Measurements from ENCODE around the gene DENND4A.

DENND4A gene

GRCh38 chr15:65767895-65768294 lies 24.2 kb downstream of the DENND4A start:
- Histone ChIP-seq H3K4me2 (ENCODE audit: insufficient read depth, low read length, poor library complexity, severe bottlenecking) (no peak overlapping the region), H3K27me3 (ENCODE audit: control insufficient read depth in 3 of 3, insufficient read depth in 3 of 3, low read depth in 1 of 3, low read length in 3 of 3) (no peaks in the 10 kb centered on the region), H3K9ac (ENCODE audit: low read depth, low read length, poor library complexity) (no peak overlapping the region), H2BK5ac (ENCODE audit: low read length) (no peak overlapping the region), H3K18ac (ENCODE audit: low read length) (no peak overlapping the region), H2AFZ (ENCODE audit: low read length) (no peak overlapping the region), H2BK120ac (ENCODE audit: low read depth, low read length) (no peak overlapping the region), H2AK5ac (ENCODE audit: low read depth, low read length) (no peak overlapping the region), H3K23ac (ENCODE audit: low read depth, low read length, poor library complexity) (no peak overlapping the region), H3K9me3 (replicated peaks in 1 of 2; ENCODE audit: control insufficient read depth in 2 of 2, insufficient read depth in 1 of 2, low read depth in 1 of 2, low read length in 2 of 2) (no peaks in the 10 kb centered on the region), H2BK15ac (ENCODE audit: low read length) (no peak overlapping the region), H3K4ac (ENCODE audit: low read length) (no peak overlapping the region), H4K8ac (ENCODE audit: low read depth, low read length) (no peak overlapping the region), H3K36me3 (replicated peaks in 1 of 2; ENCODE audit: control insufficient read depth in 2 of 2, insufficient read depth in 2 of 2, low read length in 2 of 2) (no peaks in the 10 kb centered on the region), H3K79me1 (ENCODE audit: low read depth, low read length) (no peaks in the 10 kb centered on the region), H3K4me1 (ENCODE audit: control insufficient read depth in 2 of 2, insufficient read depth in 1 of 2, low read depth in 1 of 2, low read length in 2 of 2) (no peaks in the 10 kb centered on the region), H4K91ac (ENCODE audit: low read depth, low read length, poor library complexity) (no peak overlapping the region), H3K4me3 (ENCODE audit: low read length in 2 of 2) (no peak overlapping the region), H3K14ac (ENCODE audit: low read length) (no peak overlapping the region), H3K27ac (replicated peaks; ENCODE audit: low read length) (no peak overlapping the region), H2BK12ac (ENCODE audit: low read length) (no peak overlapping the region)
- no peak for DNase-seq (ENCODE audit: low spot score)
- no CpG with 5 or more reads among the region's 8 CpGs for WGBS, 2 donors (ENCODE audit: extremely low coverage in 2 of 2, insufficient read length in 2 of 2, insufficient replicate concordance in 1 of 2)

- Histone ChIP-seq H3K36me3 (replicated peaks in 1 of 2; ENCODE audit: control insufficient read depth in 2 of 2, insufficient read depth in 2 of 2, low read length in 2 of 2) (no peaks in the 10 kb centered on the region), H3K4me2 (ENCODE audit: insufficient read depth, low read length, poor library complexity, severe bottlenecking) (no peak overlapping the region), H3K23ac (ENCODE audit: low read depth, low read length, poor library complexity) (no peak overlapping the region), H3K79me1 (ENCODE audit: low read depth, low read length) (no peaks in the 10 kb centered on the region), H3K4me3 (ENCODE audit: low read length in 2 of 2) (no peak overlapping the region), H2AFZ (ENCODE audit: low read length) (no peak overlapping the region), H3K18ac (ENCODE audit: low read length) (no peak overlapping the region), H2AK5ac (ENCODE audit: low read depth, low read length) (no peak overlapping the region), H3K9me3 (replicated peaks in 1 of 2; ENCODE audit: control insufficient read depth in 2 of 2, insufficient read depth in 1 of 2, low read depth in 1 of 2, low read length in 2 of 2) (no peaks in the 10 kb centered on the region), H3K14ac (ENCODE audit: low read length) (no peak overlapping the region), H2BK15ac (ENCODE audit: low read length) (no peak overlapping the region), H2BK5ac (ENCODE audit: low read length) (no peak overlapping the region), H3K4me1 (ENCODE audit: control insufficient read depth in 2 of 2, insufficient read depth in 1 of 2, low read depth in 1 of 2, low read length in 2 of 2) (no peaks in the 10 kb centered on the region), H3K9ac (ENCODE audit: low read depth, low read length, poor library complexity) (no peak overlapping the region), H3K27me3 (ENCODE audit: control insufficient read depth in 3 of 3, insufficient read depth in 3 of 3, low read depth in 1 of 3, low read length in 3 of 3) (no peaks in the 10 kb centered on the region), H3K27ac (replicated peaks; ENCODE audit: low read length) (no peak overlapping the region), H2BK120ac (ENCODE audit: low read depth, low read length) (no peak overlapping the region), H4K8ac (ENCODE audit: low read depth, low read length) (no peak overlapping the region), H2BK12ac (ENCODE audit: low read length) (no peak overlapping the region), H3K4ac (ENCODE audit: low read length) (no peak overlapping the region), H4K91ac (ENCODE audit: low read depth, low read length, poor library complexity) (no peak overlapping the region)
- DNase-seq (ENCODE audit: low spot score): no peak
Measured at GRCh38 chr15:65767264-65767595, 24.9 kb downstream of the DENND4A start.

- WGBS, 2 donors (ENCODE audit: extremely low coverage in 2 of 2, insufficient read length in 2 of 2, insufficient replicate concordance in 1 of 2): no CpG with 5 or more reads among the region's 3 CpGs
- Histone ChIP-seq H4K91ac (ENCODE audit: low read depth, low read length, poor library complexity) (no peak overlapping the region), H3K27ac (replicated peaks; ENCODE audit: low read length) (no peak overlapping the region), H3K9ac (ENCODE audit: low read depth, low read length, poor library complexity) (no peak overlapping the region), H4K8ac (ENCODE audit: low read depth, low read length) (no peak overlapping the region), H2AK5ac (ENCODE audit: low read depth, low read length) (no peak overlapping the region), H3K27me3 (ENCODE audit: control insufficient read depth in 3 of 3, insufficient read depth in 3 of 3, low read depth in 1 of 3, low read length in 3 of 3) (no peaks in the 10 kb centered on the region), H3K4me3 (ENCODE audit: low read length in 2 of 2) (no peak overlapping the region), H3K4ac (ENCODE audit: low read length) (no peak overlapping the region), H3K14ac (ENCODE audit: low read length) (no peak overlapping the region), H3K79me1 (ENCODE audit: low read depth, low read length) (no peaks in the 10 kb centered on the region), H2BK5ac (ENCODE audit: low read length) (no peak overlapping the region), H3K36me3 (replicated peaks in 1 of 2; ENCODE audit: control insufficient read depth in 2 of 2, insufficient read depth in 2 of 2, low read length in 2 of 2) (no peaks in the 10 kb centered on the region), H2BK15ac (ENCODE audit: low read length) (no peak overlapping the region), H3K18ac (ENCODE audit: low read length) (no peak overlapping the region), H3K23ac (ENCODE audit: low read depth, low read length, poor library complexity) (no peak overlapping the region), H3K9me3 (replicated peaks in 1 of 2; ENCODE audit: control insufficient read depth in 2 of 2, insufficient read depth in 1 of 2, low read depth in 1 of 2, low read length in 2 of 2) (no peaks in the 10 kb centered on the region), H2AFZ (ENCODE audit: low read length) (no peak overlapping the region), H3K4me2 (ENCODE audit: insufficient read depth, low read length, poor library complexity, severe bottlenecking) (no peak overlapping the region), H3K4me1 (ENCODE audit: control insufficient read depth in 2 of 2, insufficient read depth in 1 of 2, low read depth in 1 of 2, low read length in 2 of 2) (no peaks in the 10 kb centered on the region), H2BK12ac (ENCODE audit: low read length) (no peak overlapping the region), H2BK120ac (ENCODE audit: low read depth, low read length) (no peak overlapping the region)
- no peak for DNase-seq (ENCODE audit: low spot score)
Measured at GRCh38 chr15:65766422-65767263, 25.4 kb downstream of the DENND4A start.

DNA sequence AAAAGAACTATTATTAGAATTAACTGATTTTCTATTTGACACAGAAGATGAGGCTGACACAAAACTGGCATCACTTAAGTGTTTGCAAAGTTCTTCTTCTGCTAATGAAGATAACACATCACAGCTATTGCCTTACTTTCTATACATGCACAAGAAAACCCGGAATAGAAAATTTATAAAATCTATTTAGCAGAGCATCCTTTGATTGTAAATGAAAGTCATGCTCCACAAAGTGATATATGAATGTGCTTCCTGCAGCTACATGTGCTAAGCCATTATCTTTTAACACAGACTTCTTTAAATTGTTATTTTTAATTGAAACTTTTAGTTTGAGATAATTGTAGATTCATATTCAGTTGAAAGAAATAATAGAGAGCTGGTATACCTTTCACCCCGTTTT lies 27.0 kb downstream of the DENND4A start:
- Histone ChIP-seq H3K18ac (ENCODE audit: low read length) (no peak overlapping the region), H2AFZ (ENCODE audit: low read length) (no peak overlapping the region), H3K4ac (ENCODE audit: low read length) (no peak overlapping the region), H3K9ac (ENCODE audit: low read depth, low read length, poor library complexity) (no peak overlapping the region), H3K4me3 (ENCODE audit: low read length in 2 of 2) (no peak overlapping the region), H3K27me3 (ENCODE audit: control insufficient read depth in 3 of 3, insufficient read depth in 3 of 3, low read depth in 1 of 3, low read length in 3 of 3) (no peaks in the 10 kb centered on the region), H3K4me2 (ENCODE audit: insufficient read depth, low read length, poor library complexity, severe bottlenecking) (no peak overlapping the region), H4K91ac (ENCODE audit: low read depth, low read length, poor library complexity) (no peak overlapping the region), H3K4me1 (ENCODE audit: control insufficient read depth in 2 of 2, insufficient read depth in 1 of 2, low read depth in 1 of 2, low read length in 2 of 2) (no peaks in the 10 kb centered on the region), H2BK12ac (ENCODE audit: low read length) (no peak overlapping the region), H3K27ac (replicated peaks; ENCODE audit: low read length) (no peak overlapping the region), H2BK15ac (ENCODE audit: low read length) (no peak overlapping the region), H3K23ac (ENCODE audit: low read depth, low read length, poor library complexity) (no peak overlapping the region), H2AK5ac (ENCODE audit: low read depth, low read length) (no peak overlapping the region), H3K9me3 (replicated peaks in 1 of 2; ENCODE audit: control insufficient read depth in 2 of 2, insufficient read depth in 1 of 2, low read depth in 1 of 2, low read length in 2 of 2) (no peaks in the 10 kb centered on the region), H3K79me1 (ENCODE audit: low read depth, low read length) (no peaks in the 10 kb centered on the region), H2BK5ac (ENCODE audit: low read length) (no peak overlapping the region), H4K8ac (ENCODE audit: low read depth, low read length) (no peak overlapping the region), H3K36me3 (replicated peaks in 1 of 2; ENCODE audit: control insufficient read depth in 2 of 2, insufficient read depth in 2 of 2, low read length in 2 of 2) (no peaks in the 10 kb centered on the region), H3K14ac (ENCODE audit: low read length) (no peak overlapping the region), H2BK120ac (ENCODE audit: low read depth, low read length) (no peak overlapping the region)
- WGBS, 2 donors (ENCODE audit: extremely low coverage in 2 of 2, insufficient read length in 2 of 2, insufficient replicate concordance in 1 of 2): no CpG with 5 or more reads among the region's 2 CpGs
- DNase-seq (ENCODE audit: low spot score): no peak
